Measurements from ENCODE around the gene SH2B3. TPM values are rescaled to one million over a fixed set of nuclear protein-coding genes. Genes with fewer than 3 reads are reported as not detected.

SH2B3 gene
- polyA plus RNA-seq, 1 donor from 2014 or later: 3.0 TPM

GRCh38 chr12:111428728-111429175 is 23.0 kb downstream of the SH2B3 start:
- TF ChIP-seq MXI1 (conservative IDR thresholded peaks at IDR 0.05; ENCODE audit: poor library complexity, severe bottlenecking): no peak
- no peaks in the 10 kb centered on the region for H3K27me3 ChIP-seq (ENCODE audit: insufficient read depth, low read depth, low read length)
- no peaks in the 10 kb centered on the region for H3F3A ChIP-seq (ENCODE audit: insufficient read depth, low read length, poor library complexity, severe bottlenecking)
- no peak overlapping the region for H2AFZ ChIP-seq (ENCODE audit: low read depth, low read length)
- H3K9me2 ChIP-seq (ENCODE audit: insufficient read depth, low read length): no peaks in the 10 kb centered on the region
- H3K36me3 ChIP-seq (ENCODE audit: insufficient read depth, low read length): no peaks in the 10 kb centered on the region
- H4K20me1 ChIP-seq (ENCODE audit: insufficient read depth): no peaks in the 10 kb centered on the region
- H3K4me3 ChIP-seq (ENCODE audit: low read length): no peak overlapping the region
- H3K9ac ChIP-seq (ENCODE audit: low read length): no peak overlapping the region
- H3K79me2 ChIP-seq (replicated peaks; ENCODE audit: insufficient read depth, low read length): no peaks in the 10 kb centered on the region
- H3K9me3 ChIP-seq (ENCODE audit: low read length): no peaks in the 10 kb centered on the region
- no peak overlapping the region for H3K27ac ChIP-seq (ENCODE audit: low read length)
- H3K4me2 ChIP-seq (ENCODE audit: low read length): no peak overlapping the region

DNA sequence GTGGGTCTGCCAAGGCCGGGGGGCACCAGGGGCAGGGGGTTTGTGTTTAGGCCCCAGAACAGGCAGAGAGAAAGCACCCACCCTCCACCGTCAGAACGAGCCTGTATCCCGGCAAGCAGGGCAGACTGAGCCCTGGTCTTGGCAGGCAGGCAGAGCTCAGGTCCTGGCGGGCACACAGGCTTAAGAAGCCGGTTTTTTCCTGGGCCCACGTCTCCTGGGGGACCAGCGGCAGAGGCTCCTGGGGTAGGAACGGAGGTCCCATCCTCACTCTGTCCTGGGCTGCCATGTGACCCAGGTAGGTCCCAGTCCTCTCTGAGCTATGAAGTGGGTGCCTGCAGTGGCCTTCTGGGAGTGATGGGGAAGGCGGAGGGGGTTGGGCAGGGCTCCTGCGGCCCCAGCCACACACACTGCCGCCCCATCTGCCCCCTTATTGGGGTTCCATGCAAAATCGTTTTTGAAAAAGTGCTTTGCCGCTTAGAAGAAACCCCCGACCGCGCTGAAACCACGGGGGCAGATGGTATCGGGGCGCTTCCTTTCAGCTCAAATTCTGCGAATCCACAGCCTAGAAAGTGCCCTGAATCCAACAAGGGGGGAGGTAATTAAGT is 24.2 kb downstream of the SH2B3 start:
- H3K9me3 ChIP-seq (ENCODE audit: low read length): no peaks in the 10 kb centered on the region
- no peaks in the 10 kb centered on the region for H3K79me2 ChIP-seq (replicated peaks; ENCODE audit: insufficient read depth, low read length)
- H3K4me2 ChIP-seq (ENCODE audit: low read length): no peak overlapping the region
- H4K20me1 ChIP-seq (ENCODE audit: insufficient read depth): no peaks in the 10 kb centered on the region
- no peaks in the 10 kb centered on the region for H3F3A ChIP-seq (ENCODE audit: insufficient read depth, low read length, poor library complexity, severe bottlenecking)
- no peak overlapping the region for H3K9ac ChIP-seq (ENCODE audit: low read length)
- H3K27me3 ChIP-seq (ENCODE audit: insufficient read depth, low read depth, low read length): no peaks in the 10 kb centered on the region
- no peak overlapping the region for H3K27ac ChIP-seq (ENCODE audit: low read length)
- H3K9me2 ChIP-seq (ENCODE audit: insufficient read depth, low read length): no peaks in the 10 kb centered on the region
- no peak overlapping the region for H3K4me3 ChIP-seq (ENCODE audit: low read length)
- TF ChIP-seq RAD21 (conservative IDR thresholded peaks at IDR 0.05) (no peak), EP300 (conservative IDR thresholded peaks at IDR 0.05; ENCODE audit: poor library complexity, severe bottlenecking) (no peak), TAF1 (IDR thresholded peaks at IDR 0.05; ENCODE audit: low read depth) (no peak), REST (IDR thresholded peaks at IDR 0.05; ENCODE audit: borderline replicate concordance) (no peak), SMC3 (conservative IDR thresholded peaks at IDR 0.05; ENCODE audit: poor library complexity) (no peak), EZH2 (IDR thresholded peaks at IDR 0.05; ENCODE audit: borderline replicate concordance, insufficient read depth, low read length, poor library complexity, severe bottlenecking) (no peak), POLR2AphosphoS5 (IDR thresholded peaks at IDR 0.05) (no peak), MXI1 (conservative IDR thresholded peaks at IDR 0.05; ENCODE audit: poor library complexity, severe bottlenecking) (no peak)
- TF ChIP-seq, protein P1, sequence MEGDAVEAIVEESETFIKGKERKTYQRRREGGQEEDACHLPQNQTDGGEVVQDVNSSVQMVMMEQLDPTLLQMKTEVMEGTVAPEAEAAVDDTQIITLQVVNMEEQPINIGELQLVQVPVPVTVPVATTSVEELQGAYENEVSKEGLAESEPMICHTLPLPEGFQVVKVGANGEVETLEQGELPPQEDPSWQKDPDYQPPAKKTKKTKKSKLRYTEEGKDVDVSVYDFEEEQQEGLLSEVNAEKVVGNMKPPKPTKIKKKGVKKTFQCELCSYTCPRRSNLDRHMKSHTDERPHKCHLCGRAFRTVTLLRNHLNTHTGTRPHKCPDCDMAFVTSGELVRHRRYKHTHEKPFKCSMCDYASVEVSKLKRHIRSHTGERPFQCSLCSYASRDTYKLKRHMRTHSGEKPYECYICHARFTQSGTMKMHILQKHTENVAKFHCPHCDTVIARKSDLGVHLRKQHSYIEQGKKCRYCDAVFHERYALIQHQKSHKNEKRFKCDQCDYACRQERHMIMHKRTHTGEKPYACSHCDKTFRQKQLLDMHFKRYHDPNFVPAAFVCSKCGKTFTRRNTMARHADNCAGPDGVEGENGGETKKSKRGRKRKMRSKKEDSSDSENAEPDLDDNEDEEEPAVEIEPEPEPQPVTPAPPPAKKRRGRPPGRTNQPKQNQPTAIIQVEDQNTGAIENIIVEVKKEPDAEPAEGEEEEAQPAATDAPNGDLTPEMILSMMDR (IDR thresholded peaks at IDR 0.05; ENCODE audit: poor library complexity, severe bottlenecking): no peak
- H3K36me3 ChIP-seq (ENCODE audit: insufficient read depth, low read length): no peaks in the 10 kb centered on the region
- H2AFZ ChIP-seq (ENCODE audit: low read depth, low read length): no peak overlapping the region

Data from neural cell (in vitro differentiated cells).